GM19099 (cell line): Measurements from ENCODE around the gene WNK2.

ENCODE experiments used
- POLR2A ChIP-seq: IDR thresholded peaks from 3 replicates; pipeline ENCODE4 v1.6.1; 2011; ENCODE audit warnings: low read depth; ENCODE audit not compliant: insufficient read length; ENCODE audit errors: extremely low read depth

The WNK2 gene

DNA sequence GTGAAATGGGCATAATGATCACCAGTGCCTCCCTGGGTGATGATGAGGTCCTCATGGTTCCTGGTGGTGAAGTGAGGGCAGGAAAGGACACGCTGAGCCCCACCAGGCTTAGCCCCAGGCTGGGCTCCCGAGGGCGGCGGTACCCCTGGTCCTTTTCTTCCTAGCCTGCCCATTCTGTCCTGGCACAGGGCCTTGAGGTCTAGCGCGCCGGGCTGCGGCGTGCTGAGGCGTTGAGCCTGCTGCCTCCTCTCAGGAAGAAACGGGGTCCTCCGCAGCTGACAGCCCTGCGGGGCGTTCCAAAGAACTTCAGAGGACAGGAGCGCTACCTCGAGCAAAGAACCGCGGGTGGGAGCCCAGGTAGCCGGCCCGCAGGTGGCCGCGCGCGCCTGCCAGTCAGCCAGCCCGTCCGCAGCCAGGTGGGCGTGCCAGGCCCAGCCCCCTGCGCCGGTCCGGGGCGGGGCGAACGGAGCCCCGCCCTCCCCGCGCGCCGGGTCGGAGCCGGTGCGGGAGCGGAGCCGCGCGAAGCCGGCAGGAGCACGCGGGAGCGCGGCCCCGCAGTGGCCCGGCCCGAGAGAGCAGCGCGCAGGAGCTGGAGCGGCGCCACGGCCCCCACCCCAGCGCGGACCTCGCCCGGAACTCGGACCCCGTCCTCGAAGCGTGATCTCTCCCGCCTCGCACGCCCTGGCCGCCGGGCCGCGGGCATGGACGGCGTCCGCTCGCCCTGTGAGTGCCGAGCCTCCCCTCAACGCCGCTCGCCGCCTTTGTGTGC lies at the start of gene WNK2:
Gene WNK2, plus strand, starts transcription at position 477 of the 769 bp plus-strand sequence. CDS start 791 bp downstream, outside the sequence.
- no peak for TF ChIP-seq POLR2A

DNA sequence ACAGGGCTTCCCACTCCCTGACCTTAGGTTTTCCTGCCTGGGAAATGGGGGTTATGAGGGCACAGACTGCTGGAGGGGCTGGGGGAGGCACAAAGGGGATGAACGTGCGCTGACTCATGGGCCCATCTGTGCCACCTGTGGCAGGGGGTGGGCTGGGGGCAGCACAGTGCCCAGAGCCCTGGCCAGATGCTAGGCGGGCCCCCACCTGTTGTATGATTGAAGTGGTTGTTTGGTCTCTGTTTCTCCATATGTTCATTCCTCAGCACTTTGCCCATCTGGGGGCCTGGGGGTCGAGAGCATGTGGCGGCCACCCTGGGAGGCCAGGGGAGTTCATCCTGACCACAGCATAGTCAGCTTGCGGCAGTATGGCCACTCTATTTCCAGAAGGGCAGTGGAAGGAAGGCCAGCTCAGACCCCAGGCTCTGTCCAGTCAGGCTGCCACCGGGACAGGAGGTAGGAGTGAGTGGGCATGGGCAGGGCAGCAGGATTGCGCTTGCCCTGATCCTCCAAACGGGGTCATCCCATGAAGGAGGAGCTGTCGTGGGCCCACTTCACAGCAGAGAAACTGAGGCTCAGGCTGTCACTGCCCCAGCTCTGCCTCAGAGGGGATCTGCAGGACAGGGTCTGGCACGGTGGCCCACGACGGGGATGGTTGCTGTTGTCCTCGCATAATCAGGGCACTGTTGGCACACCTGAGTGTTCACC lies 49.0 kb upstream of the WNK2 start:
- no peak for TF ChIP-seq POLR2A

DNA sequence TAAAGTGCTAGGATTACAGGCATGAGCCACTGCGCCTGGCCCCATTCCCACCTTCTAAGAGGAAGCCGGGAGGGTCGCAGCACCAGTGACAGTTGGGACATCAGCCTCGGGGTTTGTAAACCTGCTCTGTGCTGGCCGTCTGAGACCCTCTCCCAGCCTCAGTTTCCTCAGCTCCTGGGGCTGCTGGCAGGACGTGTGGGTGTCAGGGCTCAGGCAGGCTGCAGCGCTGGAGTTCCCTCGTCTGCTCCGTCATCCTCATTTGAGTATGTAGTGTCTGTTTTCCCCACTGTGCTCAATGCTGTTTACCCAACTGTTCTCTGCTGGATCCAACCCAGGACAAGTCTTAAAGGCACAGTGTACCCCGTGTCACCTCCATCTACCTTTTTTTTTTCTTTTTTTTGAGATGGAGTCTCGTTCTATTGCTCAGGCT lies 47.9 kb upstream of the WNK2 start:
- no peak for TF ChIP-seq POLR2A

DNA sequence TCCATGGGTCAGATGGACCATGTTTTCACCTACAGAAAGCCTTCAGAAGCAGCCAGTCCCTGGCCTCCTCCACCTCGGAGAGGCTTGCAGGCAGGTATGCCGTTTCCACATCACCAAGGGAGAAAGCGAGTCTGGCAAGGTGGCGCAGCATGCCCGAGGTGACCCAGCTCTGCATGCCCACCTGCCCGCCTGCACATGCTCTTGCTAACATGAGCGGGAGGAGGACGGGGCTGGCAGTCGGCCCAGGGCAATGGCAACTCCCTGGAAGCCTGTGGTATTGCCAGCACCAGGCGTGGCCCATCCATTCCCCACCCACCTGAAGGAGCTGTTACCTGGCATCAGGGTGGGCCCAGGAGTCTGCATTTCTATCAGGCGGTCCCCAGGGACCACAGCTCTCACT lies 46.6 kb upstream of the WNK2 start:
- TF ChIP-seq POLR2A: no peak

DNA sequence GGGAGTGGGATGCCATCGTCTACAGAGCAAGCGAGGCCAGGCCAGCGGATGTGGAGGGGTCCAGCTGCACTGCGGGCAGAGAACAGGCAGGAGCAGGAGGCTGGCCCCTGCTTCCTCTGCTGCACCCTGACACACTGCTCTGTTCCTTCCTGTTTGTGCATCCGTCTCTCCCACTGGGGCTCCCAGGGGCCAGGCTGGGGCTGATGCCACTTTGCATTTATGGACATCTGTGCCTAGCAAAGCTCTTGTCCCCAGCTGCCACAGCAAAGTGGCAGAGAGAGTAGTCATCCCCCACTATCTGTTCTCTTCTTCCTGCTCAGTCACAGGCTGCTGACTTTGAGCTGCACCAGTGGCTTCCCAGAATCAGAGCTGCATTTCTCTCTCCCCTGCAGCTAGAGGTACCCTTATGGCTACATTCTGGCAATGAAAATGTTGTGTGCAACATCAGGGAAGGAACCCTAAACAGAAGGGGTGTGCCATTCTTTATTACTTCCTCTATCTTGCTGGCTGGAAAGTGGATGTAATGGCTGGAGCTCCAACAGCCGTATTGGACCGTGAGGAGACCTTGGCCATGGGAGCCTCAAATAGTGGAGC lies 45.7 kb upstream of the WNK2 start:
- TF ChIP-seq POLR2A: no peak

DNA sequence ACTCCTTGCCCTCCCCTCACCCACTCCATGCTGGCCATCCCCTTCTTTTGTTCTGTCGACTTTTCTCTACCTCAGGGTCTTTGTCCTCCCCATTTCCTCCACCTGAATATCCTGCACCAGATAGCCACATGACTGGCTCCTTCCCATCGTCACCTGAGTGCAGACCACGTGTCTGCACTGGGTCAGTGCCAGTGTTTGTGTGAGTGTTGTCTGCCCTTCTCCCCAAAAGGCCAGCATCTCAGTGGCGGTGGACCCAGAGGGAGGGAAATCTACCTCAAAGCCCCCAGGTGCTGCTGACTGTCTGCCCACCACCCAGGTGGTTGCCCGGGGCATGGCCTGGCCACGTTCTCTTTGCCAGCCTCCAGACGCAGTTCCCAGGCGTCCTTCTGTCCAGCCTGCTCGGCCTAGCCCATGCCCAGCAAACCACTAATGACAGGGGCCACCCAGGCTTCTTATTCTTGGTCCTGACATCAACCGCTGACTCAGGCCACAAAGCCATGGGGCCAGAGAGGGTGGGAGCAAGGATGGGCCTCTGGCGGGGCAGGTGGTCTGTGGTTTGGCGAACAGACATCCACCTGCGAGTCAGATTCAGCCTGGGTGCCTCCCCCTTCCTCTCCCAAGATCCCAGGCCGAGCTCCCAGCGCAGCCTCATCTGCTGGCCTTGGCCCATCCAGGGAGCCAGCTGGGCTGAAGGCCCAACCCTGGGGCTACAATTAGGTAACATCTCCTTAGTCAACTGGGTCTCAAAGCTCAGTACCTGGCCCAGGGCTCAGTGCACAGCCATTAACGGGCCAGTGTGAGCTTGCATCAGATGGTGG lies 44.4 kb upstream of the WNK2 start:
- TF ChIP-seq POLR2A: no peak

DNA sequence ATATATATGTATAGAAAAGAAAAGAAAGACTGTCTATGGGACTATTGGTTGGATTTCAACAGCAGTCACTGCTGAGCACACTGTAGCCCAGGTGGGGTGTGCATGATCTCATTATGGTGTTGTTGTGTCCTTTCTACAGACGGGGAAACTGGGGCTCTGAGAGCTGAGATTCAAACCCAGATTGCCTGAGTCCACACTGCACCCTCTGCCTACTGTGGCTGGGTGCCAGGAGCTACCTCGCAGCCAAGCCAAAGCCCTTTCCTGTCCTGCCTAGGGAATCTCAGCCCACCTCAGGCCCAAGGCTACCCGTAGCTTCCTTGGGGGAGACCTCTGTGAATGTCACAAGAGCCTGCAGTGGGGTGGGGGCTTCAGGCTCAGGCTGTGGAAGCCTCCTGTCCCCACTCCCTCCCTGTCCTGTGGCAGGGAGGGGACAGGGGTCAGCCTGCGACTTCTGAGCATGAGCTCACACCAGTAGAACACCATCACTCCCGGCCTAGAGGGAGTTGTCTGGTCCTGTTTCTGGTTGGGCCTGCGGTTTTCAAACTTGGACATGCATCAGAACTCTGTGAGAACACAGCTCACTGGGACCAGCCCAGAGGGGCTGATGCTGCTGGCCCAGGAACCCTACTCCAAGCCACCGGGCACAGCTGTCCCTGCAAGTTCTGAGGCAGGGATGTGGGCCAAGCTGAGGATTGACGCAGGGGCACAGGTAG lies 42.0 kb upstream of the WNK2 start:
- TF ChIP-seq POLR2A: no peak

DNA sequence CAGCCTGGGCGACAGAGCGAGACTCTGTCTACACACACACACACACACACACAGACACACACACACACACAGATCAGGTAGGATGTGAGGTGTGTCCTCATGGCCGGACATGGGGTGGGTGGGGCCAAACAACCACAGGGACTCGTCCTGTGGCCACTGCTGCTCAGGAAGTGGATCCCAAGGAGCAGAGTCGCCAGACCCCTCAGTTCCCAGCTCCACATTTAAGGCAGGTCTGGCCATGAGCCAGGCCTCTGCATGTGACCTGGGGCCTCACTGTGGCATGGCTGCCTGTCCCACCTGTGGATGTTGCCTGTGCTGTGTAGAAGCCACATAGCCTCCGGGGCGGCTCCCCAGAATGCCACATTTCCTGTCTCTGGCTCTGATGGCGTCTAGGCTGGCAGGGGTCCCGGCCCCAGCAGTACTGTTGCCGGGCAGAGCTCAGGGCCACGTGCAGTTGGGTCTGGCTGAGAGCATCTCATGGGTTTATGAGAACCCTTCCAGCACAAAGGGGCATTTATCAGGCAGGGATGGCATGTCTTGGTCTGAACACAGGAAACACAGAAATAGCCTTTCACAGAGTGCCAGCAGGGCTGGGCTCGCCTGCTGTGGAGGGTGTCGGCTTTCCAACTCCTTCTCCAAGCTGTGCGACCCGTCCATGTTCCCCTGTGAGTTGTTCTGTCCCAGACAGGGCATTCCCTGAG lies 40.0 kb upstream of the WNK2 start:
- TF ChIP-seq POLR2A: no peak

DNA sequence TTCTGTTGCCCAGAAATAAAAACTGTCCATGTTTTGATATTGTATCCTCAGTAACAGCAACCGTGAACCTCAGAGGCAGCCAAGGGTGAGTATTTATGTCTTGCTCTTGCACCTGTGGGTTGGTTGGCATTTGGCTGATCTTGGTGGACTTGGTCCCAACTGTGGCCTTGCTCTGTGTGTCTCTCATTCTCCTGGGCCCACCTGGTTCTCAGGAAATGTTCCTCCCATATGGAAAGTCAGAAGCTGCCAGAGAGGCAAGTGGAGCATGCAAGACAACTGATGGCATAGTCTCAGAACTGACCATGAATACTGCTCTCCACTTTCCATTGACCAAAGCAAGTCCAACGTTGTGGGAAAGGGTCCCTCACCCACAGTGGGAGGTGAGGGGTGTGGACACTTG lies 36.3 kb upstream of the WNK2 start:
- TF ChIP-seq POLR2A: no peak

DNA sequence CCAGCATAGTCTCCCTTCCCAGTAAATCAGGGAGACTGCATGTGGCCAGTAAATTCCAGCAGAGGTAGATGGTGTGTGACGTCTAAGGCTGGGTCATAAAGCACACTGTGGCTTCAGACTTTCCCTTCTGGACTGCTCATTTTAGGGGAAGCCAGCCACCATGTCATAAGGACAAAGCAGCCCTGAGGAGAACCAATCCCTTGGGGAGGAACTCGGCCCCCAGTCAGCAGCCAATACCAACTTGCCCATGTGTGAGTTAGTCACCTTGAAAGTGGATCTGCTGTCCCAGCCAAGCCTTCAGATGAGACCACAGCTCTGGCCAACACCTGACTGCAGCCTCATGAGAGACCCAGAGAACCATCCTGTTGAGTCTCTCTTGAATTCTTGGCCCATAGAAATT lies 35.2 kb upstream of the WNK2 start:
- no peak for TF ChIP-seq POLR2A

DNA sequence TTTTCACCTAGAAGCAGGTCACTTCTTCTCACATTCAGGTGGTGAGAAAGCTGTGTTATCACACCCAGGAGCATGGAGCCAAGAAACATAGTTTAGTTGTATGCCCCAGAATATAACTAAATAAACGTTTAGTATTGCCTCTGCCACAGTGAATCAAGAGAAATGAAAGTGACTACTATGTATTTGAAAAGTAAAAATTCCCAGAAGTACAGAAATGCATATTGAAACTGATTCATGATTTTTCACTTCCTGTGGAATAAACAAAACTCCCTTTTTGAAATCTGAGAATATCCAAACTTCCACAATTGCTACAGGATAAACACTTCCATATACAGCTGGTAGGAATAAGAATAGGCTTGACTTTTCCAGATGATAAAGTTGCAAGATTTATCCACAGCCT lies 34.6 kb upstream of the WNK2 start:
- no peak for TF ChIP-seq POLR2A

DNA sequence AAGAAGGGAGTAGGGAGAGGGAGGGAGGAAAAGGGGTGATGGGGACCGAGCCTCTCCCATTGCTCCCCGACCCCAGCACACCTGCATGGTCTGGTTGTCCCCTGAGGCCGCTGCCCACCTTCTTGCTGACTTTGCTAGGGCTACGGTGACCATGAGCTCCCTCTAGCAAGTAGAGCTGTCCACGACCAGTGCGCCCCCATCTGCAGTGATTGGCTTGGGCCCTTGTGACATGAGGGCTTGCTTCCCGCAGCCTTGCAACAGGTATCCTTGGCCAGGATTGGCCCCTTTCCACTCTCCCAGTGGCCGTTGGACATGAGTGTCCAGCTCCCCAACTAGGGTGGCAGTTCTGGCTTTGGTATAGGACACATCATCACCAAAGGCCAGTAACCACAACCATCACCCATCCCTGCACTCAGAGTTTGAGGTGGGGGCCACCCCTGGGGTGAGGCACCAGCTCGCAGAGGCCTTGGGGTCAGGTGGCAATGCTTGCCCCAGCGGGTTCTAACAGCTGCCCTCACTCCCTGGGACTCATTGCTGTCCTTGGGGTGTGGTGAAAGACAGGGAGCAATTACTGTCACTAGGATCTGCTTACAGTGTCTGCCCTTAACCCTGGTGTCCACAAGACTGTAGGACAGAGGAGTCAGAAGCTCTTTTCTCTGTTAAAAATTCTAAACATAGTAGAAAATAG lies 32.7 kb upstream of the WNK2 start:
- TF ChIP-seq POLR2A: no peak

DNA sequence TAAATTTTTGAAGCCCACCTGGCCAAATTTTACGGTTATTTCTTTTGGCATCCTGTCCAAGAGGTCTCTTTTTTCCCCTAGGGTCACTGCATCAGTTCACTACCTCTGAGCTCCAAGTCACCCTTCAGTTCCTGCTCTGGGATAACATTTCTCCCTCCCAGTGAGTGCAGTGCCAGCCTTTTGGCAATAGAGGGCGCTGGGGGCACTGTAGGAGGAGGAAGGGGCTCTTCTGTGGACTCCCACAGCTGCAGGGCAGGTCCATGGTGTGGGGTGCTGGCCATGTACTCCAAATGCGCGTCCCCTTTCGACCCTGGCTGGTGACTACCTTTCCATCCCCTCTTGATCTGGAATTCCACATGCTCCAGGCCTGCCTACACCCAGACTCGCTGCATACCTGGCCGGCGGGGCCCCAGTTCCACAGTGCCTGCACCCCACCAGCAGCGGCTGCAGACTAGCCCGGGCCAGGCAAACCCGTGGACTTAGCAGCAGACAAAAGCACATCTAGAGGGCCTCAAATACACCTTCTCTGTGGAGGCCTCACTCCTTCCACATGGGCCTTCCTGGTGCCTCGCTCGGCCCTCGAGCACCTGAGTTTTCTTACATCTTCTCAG lies 29.5 kb upstream of the WNK2 start:
- no peak for TF ChIP-seq POLR2A

DNA sequence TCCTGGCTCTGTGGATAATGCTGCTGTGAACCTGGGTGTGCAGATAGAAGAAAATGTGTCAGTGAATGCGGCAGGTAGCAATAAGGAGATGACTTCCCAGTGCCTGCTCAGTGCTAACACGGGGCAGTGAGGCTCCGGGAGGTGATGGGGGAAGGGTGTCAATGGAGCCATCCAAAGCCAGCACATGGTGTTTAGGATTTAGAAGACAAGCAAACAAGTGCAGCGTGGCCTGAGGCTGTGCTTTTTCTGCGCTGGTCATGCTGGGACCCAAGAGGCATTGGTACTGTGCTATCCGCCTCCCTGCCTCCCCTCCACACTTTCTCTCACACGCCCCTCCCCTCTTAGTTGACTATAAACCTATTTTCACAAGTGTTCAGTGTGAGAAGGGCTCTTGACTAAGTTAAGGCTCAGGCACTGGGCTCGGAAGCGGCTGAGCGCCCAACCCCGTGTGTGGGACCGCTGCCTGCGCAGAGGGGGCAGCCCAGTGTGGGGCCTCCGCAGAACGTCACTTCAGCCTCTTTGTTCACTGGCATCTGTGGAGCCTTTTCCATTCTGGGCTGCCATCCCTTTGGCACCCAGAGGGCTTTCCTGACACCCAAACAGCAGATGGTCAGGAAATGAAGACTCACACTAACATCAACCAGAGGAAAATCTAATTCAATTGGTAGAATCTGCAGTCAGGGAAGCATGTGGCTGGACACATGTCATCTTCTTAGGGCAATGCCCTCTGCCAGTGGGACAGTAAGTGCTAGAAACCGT lies 28.0 kb upstream of the WNK2 start:
- no peak for TF ChIP-seq POLR2A
